ENCODE data around the gene IRAK2.

Gene IRAK2

DNA sequence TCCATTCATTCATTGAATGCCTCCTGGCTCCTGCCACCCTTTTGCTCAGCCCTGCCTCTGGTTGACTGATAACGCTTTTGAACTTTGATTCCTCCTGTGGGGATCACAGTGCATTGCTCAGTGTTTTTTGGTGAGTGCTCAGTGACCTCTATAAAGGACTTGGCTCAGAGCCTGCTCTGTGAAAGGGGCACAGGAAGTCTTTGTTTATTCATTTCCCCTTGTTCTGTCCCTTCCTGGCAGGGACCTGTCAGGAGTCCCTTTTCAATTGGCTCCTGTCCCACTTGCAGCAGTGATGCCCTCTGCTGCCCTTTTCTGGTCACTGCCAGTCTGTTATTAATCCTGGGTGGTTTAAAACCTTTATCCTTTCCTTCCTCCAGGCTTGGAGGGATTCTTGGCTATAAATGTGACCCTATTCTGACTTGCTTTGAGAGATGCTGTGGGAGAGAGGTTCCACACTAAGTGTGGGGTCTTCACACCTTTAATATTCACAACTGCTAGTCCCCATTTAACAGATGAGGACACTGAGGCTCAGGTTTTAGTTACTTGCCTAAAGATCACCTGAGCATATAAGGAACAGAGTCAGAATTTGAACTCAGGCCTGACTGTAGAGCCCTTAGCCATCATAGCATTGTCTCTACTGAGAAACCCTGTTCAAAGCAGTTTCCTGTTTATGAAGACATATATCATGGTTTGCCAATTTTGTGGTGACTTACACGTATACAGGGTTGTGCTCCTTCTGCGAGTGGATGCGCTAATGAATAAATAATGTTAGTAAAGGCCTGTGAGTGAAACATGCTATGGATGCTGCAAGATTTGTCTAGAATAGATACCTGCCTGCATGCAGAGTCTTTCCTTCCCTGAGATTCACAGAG lies 60.3 kb downstream of the IRAK2 start:
- peak; percentile 84 to 85 for DNase-seq

- no peak for DNase-seq
These were observed 61.6 kb downstream of the IRAK2 start for GRCh38 chr3:10226293-10226692.

DNA sequence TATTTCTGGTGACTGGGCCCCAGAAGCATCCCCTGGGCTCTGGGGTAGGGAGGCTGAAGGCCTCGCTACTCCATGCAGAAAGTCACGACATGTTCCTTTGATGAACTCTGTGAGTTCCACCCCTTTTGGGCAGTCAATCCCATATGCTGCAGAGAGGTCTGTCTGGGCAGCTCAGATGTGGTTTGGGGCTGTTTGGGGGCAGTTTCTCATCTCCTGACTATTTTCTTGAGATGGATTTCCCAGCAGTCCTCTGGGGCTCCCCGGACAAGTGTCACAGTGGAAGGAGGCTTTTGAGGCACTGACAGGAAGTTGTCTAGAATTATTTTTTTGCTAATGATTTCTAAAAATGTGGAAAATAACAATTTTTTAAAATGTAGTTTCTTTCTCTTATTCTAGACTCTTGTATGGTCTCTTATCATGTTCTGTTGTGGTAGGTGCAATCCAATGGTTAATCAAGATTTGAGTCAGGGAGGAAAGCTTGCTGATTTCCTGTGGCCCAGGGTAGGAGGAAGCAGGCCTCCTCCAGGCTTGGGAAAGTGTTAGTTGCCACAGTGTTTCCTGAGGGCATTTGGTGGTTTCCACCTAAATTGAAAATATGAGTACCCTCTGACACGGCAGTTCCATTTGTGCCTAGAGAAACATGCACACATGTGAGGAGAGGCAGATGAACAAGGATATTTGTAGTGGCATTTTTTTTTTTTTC lies 63.7 kb downstream of the IRAK2 start:
- DNase-seq, result peak; percentile 92 to 94

GRCh38 chr3:10229576-10229975 lies 64.9 kb downstream of the IRAK2 start:
- no peak for DNase-seq

GRCh38 chr3:10232137-10232536 lies 67.4 kb downstream of the IRAK2 start:
- DNase-seq, result peak; percentile 47 to 48

GRCh38 chr3:10233988-10234387 lies 69.3 kb downstream of the IRAK2 start:
- no peak for DNase-seq

GRCh38 chr3:10234526-10235230 lies 70.0 kb downstream of the IRAK2 start:
- no peak for DNase-seq

DNA sequence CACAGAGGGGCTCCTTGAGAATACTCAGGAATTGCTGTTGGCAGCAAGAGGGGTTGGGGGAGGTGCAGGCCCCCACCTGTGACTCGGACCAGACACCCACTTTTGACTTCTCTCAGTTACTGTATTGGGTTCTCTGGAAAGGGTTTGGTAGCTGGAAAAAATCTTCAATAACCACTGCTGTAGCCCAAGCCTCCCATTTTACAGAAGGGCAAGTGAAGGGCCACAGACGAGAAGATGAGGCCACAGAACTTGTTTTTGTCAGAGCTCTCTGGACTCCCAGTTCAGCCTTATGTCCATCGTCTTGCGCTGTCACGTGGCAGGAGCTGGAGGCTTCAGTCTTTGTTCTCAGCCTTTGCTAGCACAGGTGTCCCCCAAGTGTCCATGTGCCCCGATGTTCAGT lies 70.8 kb downstream of the IRAK2 start:
- DNase-seq, result no peak

DNA sequence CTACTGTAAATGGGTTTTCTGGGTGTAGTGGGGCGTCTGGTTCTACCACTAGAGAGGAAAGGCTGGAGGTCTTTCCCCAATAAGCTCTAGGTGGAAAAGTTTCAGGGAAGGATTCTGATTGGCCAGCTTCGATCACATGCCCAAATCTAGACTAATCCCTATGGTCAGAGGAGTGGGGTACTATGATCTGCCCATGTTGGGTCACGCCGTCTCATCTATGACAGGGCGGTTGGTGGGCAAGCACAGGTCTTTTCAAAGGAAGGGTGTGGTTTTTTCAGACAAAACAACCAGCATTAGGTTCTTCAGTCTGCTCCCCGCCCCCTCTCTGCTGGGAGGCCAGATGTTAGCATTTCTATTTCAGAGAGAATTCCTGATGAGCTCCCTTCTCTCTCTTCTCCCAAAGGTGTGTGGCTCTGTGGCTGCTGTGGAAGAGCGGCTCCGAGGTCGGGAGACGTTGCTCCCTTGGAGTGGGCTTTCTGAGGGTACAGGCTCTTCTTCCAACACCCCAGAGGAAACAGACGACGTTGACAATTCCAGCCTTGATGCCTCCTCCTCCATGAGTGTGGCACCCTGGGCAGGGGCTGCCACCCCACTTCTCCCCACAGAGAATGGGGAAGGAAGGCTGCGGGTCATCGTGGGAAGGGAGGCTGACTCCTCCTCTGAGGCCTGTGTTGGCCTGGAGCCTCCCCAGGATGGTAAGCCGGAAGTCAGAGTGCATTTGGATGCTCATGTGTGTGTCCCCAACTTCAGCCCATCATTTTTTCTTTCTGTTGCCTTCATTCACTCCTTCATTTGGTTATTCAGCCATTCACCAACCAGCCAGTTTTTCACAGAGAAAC lies 73.8 kb downstream of the IRAK2 start:
- DNase-seq, result peak; percentile 37

GRCh38 chr3:10240799-10241198 lies 76.1 kb downstream of the IRAK2 start:
- DNase-seq, result no peak

- DNase-seq, result peak; percentile 94
These were observed 77.7 kb downstream of the IRAK2 start for GRCh38 chr3:10242182-10243065.

GRCh38 chr3:10244009-10244408 lies 79.3 kb downstream of the IRAK2 start:
- DNase-seq, result no peak

DNA sequence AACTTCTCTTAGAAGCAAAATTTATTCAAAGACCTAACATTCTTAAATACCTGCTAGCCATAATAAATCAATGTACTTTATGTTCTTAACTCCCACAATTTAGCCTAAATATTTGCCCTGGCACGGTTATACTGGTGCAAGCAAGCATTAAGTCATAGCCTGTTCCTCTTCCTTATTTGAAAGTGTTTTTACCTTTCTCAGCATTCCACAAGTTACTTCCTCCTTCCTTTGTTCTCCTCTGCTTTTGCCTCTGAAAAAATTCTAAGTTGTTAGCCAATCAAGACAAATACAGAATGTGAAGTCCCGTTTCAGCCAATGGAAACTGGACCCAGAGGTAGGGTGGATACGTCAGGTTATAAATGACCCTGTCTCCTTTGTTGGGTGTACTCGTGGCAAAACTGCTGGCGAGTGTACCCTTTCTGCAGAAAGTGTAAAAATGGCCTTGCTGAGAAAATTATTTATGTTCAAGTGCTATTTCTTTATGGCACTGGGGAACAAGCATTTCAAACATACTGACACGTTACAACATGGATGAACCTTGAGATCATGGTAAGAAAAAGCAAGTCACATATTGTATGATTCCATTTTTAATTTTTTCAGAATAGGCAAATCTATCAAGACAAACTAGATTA lies 80.5 kb downstream of the IRAK2 start:
- DNase-seq, result no peak

- no peak for DNase-seq
These were observed 83.0 kb downstream of the IRAK2 start for GRCh38 chr3:10247679-10248183.

DNA sequence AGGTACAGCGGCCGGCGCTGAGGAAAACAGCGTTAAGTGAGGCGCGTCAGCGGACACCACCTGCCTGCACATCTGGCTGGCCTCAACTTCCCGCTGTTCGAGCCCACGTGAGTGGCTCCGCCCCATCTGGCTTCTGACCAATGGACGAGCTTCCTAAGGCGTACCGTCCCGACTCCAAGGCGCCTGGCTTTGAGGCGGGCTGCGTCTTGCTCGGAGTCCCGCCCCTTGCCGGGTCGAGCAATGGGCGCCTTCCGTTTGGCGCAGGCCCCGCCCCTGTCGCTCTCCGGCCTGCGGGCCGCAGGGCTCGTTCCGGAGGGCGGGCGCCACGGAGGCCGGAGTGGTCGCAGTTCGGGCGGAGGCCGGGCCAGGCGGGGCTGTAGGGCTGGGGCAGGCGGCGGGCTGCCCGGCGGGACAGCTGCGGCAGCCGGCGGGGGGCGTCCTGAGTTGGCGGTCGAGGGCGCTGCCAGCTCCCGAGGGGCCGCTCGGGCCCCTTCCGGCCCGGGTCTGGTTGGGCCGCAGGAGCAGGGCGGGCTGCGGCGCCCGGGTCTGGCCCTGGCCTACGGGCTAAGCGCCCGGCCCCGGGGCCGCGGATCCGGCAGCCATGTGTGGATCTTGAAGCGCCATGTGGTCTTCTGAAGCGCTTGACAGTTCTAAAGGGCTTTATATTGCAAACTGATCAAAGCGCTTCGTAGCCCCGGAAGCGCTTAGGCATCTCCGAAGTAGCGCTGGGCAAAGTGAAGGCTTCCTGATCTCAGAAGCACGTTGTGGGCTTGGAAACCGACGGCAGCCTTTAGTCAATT lies 83.7 kb downstream of the IRAK2 start, which contains the start of gene TATDN2:
TSS of gene TATDN2 (plus strand) at position 276 of the 800 bp plus-strand sequence. CDS start 742 bp downstream, outside the sequence.
- DNase-seq, result peak; percentile 94

- DNase-seq, result peak; percentile 44 to 47
These were observed 84.4 kb downstream of the IRAK2 start for GRCh38 chr3:10248984-10249748.

GRCh38 chr3:10249833-10250232 lies 85.1 kb downstream of the IRAK2 start:
- no peak for DNase-seq

- no peak for DNase-seq
These were observed 86.3 kb downstream of the IRAK2 start for GRCh38 chr3:10251006-10251405.

- no peak for DNase-seq
These were observed 89.0 kb downstream of the IRAK2 start for GRCh38 chr3:10253731-10254130.
